ENCODE data around the gene WBP11.
A peak's percentile ranks its signal among the peaks of the same experiment; 100 is the strongest.

WBP11 gene

DNA sequence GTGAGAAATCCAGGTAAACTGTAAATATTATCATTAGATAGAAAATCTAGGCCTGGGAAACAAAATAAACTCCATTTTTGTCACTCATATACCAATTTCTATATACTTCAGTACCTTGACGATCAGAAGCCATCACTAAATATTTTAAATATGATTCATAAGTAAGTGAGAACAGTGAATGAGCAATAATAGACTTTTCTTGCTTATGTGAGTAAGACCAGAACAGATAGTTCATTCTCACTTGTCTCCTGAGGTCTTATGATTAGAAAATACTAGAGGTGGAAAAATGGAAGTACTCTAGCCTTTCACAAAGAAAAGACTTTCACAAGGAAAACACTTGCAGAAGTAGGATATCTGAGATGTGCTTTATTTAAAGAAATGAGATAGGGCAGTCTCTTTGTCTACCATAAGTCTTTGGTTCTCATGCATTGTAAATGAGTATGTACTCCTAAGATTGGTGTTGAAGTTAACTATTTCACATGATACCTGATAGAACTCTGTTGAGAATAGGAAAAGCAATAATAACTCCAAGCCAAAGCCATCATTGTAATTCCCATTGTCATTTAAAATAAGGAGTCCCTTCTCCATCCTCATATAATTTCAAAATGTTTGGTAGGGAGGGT lies 20.8 kb upstream of the WBP11 start:
- DNase-seq (ENCODE audit: low read depth) = no peak

DNA sequence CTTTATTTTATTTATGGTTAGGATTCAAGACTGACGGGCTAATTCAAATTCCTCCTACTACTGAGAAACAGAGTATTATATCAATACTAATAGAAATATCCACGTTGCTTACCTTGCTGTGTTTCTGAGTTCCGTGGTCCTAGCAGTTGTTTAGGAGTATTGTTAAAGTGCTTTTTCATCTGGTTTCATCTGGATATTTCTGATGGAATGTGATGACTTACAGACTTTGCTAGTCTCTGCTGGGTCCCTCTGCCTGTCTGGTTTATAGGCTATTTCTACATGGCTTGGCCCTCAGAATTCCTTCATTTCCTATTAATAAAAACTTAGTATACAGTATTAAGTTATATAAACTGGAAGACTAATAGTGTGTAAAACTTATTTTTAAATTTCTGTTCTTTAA lies 10.7 kb upstream of the WBP11 start, which contains the start of gene SMCO3:
Gene SMCO3 (minus strand): TSS at position 169 of the 400 bp plus-strand sequence. CDS start 7,502 bp downstream, outside the sequence.
- DNase-seq (ENCODE audit: low read depth) = peak; percentile 14

GRCh38 chr12:14811486-14811885 lies 8.2 kb upstream of the WBP11 start:
- no peak for DNase-seq (ENCODE audit: low read depth)

- peak; percentile 53 for DNase-seq (ENCODE audit: low read depth)
Measured at GRCh38 chr12:14810953-14811483, 7.7 kb upstream of the WBP11 start.

DNA sequence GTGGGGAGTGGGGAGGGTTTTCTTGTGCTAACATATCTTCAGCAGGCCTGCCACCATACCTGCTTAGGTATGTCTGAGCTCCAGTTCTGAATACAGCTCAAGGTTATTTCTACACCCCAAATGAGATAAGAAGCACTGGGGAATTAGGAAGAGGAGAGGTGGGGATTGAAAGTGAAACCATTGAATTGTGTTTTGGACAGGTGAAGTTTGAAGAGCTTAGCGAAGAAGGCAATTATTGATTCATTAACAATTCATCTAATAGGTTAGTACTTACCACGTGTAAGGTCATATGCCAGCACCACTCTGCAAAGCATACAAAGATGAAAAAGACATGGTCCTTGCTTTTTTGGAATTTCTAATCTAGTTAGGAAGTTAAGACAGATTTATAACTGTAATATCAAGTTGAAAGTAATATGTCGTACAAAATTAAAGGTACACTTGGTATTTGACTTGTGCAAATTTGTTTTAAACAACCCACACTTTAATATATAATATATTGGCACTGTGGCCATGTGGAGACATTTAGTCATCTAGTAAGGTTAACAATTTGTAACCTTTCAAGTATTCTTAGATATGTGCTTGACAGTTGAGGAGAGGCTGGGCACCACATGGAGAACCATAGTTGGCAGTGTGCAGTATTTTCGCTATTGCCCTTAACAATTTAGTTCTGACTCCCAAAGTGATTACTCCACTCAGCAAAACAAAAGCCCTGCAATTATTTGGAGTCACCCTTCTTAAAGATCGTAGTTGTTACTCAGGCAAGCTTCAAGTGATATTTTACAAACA lies 7.1 kb upstream of the WBP11 start:
- no peak for DNase-seq (ENCODE audit: low read depth)

- DNase-seq (ENCODE audit: low read depth) = no peak
Measured at GRCh38 chr12:14803830-14804160, 517 bp upstream of the WBP11 start.

DNA sequence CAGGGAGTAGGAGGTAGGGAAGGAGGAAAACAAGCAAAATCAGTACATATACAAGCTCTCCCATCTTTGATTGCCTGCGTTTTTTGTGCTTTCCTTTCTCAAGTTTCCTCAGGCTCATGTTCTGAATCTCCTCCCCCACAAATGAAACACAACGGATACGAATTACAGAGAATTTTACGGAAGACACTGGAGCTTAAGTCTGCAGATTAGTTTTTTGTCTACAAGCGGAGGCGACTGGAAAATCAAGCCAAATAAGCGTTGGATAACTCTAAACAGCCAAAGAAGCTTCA lies 612 bp downstream of the WBP11 start:
- no peak for DNase-seq (ENCODE audit: low read depth)

GRCh38 chr12:14802247-14802646 lies 1.0 kb downstream of the WBP11 start:
- DNase-seq (ENCODE audit: low read depth) = no peak

DNA sequence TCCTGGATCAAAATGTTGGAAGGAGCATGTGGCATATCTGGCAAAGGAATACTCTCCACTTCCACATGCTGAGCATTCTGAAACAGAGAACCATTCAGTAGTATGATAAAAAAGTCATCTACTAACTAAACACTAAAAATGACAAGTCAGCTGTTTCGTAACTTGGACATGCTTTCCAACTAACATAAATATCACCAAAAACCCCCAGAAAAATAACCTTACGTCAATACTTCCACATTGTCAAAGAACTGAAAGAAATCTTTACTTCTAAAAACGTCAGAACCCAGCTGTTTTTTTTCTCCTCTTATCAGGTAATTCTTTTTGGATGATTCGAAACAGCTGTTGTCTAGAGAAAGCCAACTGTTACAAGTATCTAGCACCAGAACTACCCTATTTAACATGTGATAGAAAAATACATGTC lies 8.2 kb downstream of the WBP11 start:
- DNase-seq (ENCODE audit: low read depth) = no peak

DNA sequence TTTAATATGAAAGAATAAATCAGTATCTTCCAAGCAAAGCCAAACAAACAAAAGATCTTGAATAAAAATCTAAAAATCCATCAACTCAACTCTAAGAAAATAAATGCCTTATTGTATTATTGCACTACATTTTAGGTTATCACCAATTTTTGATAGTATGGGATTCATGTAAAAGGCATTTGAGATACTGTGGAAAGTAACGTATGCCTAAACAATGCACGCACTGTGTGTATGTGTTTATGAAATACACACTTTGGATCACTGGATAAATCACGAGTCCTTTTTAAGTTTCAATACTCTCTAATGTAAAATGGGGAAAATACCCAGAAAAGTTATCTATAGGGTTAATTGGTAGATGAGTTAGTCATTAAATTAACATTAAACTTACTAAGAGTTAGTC lies 17.7 kb downstream of the WBP11 start:
- no peak for DNase-seq (ENCODE audit: low read depth)

DNA sequence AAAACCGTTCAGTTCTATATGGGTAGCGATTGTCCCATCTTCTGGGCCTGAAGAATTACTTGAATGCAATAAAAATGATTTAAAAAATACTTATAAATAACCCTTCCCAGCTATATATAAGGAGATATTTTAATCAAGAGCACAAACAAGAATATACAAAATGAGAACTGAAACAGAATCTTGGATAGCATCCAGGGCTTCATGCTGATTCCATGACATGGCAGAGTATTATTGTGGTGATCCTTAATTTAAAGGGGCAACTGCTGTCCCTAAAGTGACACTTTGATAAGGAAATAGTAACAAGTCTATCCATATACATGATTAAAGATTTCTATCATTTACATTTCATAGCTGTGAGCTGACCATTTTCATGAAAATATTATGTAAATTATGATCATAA lies 18.8 kb downstream of the WBP11 start:
- DNase-seq (ENCODE audit: low read depth) = no peak

GRCh38 chr12:14782756-14783155 lies 20.5 kb downstream of the WBP11 start:
- no peak for DNase-seq (ENCODE audit: low read depth)

DNA sequence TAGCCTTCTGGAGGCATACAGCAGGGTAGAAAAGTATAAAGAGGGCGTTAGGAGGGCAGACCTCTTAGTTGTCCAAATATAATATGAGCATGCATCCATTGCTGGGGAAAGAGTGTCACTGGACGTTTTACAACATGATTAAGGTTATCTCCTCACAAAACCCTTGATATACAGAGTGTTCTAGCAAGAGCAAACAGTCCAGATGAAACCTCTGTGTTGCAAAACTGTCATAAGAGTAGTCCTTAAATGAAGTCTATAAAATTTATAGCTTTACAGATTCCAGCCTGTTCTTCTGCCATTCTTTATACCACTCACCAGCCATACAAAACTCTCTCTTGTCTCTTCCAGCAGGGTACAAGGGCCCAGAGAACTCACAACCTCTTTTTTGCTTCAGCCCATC lies 21.7 kb downstream of the WBP11 start:
- DNase-seq (ENCODE audit: low read depth) = no peak

DNA sequence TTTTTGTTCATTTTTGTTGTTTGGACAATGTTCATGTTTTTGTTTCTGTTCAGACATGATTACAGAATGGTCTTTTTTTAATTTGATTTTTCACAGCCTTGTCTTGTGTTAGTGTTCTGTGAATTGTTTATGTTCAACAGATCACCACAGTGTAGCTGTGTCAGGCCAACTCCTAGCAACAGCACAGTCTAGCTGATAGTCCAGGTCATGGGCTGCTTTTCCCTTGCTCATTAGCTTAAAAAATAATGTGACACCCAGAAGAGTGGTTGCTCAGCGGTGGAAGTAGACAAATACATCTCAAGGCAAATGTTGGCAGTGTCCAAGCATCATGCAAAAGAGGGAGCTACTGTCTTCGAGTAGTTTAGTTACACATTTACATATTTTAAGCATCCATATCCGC lies 22.4 kb downstream of the WBP11 start:
- no peak for DNase-seq (ENCODE audit: low read depth)

DNA sequence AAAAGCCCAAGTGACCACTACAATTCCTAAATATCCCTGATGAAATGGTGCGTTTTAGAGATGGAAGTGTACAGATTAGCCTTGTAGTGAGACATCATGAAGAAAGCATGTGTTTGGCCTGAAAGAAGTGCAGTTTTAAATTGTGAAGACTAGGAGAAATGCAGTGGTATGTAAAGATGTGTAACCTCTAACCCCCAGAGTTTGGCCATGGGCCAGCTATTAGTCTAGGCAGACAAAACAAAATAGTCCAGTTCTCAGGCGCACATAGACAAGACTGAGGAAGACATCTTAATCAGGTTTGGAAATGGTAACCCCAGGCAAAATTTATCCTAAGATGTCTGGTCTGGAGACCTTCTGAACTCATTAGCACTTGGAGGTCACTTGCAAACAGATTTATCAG lies 23.4 kb downstream of the WBP11 start:
- peak; percentile 11 for DNase-seq (ENCODE audit: low read depth)

DNA sequence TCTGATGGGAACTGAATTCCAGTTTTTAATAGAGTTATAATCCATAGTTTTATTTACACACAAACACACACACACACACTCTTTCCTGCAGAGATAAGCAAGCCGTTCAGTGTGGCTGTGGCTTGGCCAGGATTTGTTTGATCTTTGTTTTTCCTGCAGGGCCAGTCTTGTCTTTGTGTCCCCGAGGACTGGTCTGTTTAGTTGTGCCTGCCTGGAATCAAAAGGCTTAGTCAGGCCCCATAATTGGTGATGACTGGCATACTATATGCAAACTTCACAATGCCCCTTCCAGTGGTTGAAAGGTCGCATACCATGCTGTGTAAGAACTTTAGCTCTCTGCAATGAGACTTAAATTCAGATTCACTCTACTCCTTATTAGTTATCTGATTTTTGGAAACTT lies 26.0 kb downstream of the WBP11 start:
- peak; percentile 43 for DNase-seq (ENCODE audit: low read depth)

DNA sequence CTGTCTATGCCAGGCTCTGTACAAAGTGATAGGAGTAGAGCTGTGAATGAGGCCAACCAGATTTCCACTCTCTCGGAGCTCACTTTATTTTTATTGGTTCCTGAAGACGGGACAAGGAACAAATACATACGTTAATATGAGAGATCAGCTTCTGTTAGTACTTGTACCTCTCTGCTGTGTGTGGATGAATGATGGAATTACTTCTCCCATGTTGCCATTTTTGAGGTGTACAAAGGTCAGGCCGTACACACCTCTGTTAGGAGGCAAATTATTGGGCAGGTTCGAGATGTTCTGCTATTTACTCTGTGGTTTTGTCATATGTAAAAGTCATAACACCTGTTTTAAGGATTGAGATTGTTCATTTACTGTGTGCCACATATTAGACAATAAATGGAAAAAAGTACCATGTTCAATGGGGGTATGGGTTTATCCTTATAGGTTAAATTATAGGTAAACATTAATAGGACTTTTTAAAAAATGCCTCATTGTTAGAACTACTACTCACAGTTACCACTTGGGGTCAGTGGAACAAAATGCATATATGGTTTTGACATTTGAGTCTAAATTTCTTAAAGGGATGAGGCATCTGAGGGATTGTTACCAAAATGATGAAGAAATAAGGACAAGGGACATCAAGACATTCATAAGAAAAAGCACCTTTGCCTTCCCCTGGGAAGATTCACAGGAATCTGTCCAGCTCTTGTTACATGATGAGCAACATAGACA lies 26.9 kb downstream of the WBP11 start:
- DNase-seq (ENCODE audit: low read depth) = peak; percentile 28

DNA sequence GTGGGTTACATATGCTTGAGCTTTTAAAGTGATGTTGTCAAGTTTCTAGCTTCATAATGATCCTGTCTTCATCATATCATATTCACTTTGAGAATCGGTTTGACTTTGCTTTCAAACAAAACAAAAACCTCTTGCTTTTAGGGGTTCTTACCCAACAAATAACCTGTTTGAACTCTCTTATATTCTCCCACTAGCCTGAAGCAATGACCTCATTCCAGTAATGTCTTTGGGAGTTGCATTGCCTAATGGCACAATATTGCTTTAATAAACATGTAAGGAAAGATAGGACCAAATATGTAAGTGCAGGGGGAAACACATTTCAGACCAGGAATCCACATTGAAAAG lies 27.7 kb downstream of the WBP11 start:
- no peak for DNase-seq (ENCODE audit: low read depth)

DNA sequence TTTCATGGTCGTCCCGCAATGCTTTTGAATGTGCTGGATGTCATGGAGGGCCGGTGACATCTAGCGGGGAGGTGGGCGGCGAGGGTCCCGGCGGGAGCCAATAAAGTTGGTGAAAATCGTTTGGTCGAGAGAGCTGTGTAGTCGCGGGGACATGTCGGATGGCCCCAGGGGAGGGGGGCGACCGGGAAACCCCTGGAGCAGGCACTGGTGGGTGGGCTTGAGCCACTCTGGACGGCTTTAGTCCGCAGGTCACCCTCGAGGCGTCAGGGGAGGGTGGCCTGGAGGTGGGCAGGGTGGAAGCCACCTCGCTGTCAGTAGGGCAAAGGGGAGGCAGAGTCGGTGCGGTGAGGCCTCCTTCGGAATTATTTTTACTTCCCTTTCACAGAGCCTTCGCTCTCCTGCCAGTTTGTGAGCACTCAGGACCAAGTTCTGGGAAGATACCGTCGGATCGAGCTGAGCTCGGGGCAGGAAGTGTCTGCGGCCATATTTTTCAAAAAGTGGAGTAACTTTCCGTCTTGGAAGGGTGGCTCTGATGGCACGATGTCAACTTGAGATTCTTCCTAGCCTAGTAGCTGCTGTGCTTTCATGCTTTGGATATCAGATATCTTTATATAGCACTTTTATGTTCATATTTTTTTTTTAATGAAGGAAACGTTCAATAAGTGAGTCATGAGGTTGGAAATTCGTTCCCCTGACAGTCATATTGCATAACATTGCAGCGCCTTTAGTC lies 28.2 kb downstream of the WBP11 start:
- DNase-seq (ENCODE audit: low read depth) = peak; percentile 87

DNA sequence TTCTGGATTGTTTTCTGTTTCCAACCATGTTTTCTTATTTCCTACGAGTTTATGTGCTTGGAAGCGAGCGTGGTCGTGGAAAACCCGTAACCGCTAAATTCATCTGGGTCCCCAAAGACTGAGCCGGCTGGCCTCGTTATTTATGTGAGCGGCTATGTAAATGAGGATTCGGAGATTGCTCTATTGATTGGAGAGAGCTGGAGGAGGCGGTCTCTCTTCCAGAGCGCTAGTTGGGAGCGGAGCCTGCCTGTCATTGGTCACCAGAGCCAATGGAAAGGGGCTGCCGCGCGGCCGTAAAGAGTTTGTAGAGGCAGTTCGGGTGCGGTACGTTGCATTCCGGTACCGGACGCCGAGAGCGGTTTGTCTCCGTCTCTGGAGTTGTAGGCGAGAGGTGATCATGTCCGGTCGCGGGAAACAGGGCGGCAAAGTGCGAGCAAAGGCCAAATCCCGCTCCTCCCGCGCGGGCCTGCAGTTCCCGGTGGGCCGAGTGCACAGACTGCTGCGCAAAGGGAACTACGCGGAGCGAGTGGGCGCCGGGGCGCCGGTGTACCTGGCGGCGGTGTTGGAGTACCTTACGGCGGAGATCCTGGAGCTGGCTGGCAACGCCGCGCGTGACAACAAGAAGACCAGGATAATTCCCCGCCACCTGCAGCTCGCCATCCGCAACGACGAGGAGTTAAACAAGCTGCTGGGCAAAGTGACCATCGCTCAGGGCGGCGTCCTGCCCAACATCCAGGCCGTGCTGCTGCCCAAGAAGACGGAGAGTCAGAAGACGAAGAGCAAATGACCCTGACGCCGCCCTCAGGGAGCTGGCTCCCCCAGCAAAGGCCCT lies 29.0 kb downstream of the WBP11 start:
- peak; percentile 96 for DNase-seq (ENCODE audit: low read depth)

DNA sequence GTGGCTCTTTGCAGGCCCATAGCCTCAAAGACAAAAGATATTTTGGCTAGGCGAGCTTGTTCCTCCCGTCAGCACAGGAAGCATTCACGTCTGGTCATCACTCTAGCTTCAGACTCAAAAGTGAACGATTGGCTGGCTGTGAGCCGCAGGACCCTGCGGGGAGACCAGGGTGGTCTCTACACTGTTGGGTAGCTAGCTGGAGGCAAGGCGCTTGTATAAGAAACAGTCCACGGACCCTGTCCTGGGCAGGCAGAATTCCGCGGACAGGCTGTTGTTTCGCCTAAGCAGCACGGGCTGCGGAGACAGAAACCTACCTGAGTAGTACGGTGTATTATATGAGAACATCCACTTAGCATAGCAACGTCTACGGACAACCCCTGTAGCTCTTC lies 29.6 kb downstream of the WBP11 start:
- no peak for DNase-seq (ENCODE audit: low read depth)

DNA sequence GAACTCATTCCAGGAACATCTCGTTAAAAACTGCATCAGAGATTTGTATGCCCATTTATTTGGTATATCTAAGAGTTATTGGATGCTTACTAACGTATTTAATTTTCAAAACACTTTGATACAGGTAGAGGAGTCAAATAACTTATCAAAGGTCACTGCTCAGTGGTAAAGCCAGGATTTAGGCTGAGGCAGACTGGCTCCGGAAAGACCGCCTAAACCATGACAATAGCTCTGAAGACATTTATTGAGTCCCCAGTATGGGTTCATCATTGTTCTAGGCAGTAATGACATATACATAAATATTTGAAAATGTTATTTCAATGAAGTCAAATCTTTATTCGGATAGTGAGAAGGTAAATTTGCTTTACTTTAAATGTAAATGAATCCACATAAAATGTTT lies 30.3 kb downstream of the WBP11 start:
- no peak for DNase-seq (ENCODE audit: low read depth)
